ENCODE measurements around the gene TFAP2A.

Gene TFAP2A

GRCh38 chr6:10404107-10404798, 10.6 kb downstream of the TFAP2A start:
- Histone ChIP-seq H3K27ac (ENCODE audit: low read depth, low read length, poor library complexity, severe bottlenecking) (peak overlapping the region; percentile 59), H3K4me2 (ENCODE audit: low read length) (peak overlapping the region; percentile 99), H3F3A (ENCODE audit: insufficient read depth, low read length) (no peaks in the 10 kb centered on the region), H3K4me3 (ENCODE audit: low read depth, low read length, poor library complexity, severe bottlenecking) (peak overlapping the region; percentile 89), H3K4me1 (ENCODE audit: insufficient read depth, low read length, severe bottlenecking) (peaks cover 21% of the 10 kb centered on the region), H3K9me3 (ENCODE audit: low read length) (no peaks in the 10 kb centered on the region), H4K20me1 (ENCODE audit: insufficient read depth, low read length) (no peaks in the 10 kb centered on the region), H3K9me2 (ENCODE audit: low read depth, low read length) (no peaks in the 10 kb centered on the region), H3K79me2 (ENCODE audit: insufficient read depth, low read length) (no peaks in the 10 kb centered on the region), H2AFZ (ENCODE audit: low read length) (peak overlapping the region; percentile 97; the same call in 1 of the 2 replicates), H3K36me3 (ENCODE audit: insufficient read depth, low read length) (no peaks in the 10 kb centered on the region; the same call in 1 of the 2 replicates), H3K9ac (ENCODE audit: low read length) (peak overlapping the region; percentile 91), H3K27me3 (ENCODE audit: insufficient read depth, low read length) (no peaks in the 10 kb centered on the region)
- TF ChIP-seq CTCF (IDR thresholded peaks at IDR 0.05; ENCODE audit: low read length) (no peak), EZH2 (IDR thresholded peaks at IDR 0.05; ENCODE audit: borderline replicate concordance, low read length) (no peak)

- no peaks in the 10 kb centered on the region for H3K9me2 ChIP-seq (ENCODE audit: low read depth, low read length)
- H3K4me2 ChIP-seq (ENCODE audit: low read length), result peak overlapping the region; percentile 99
- H3K36me3 ChIP-seq (ENCODE audit: insufficient read depth, low read length), result no peaks in the 10 kb centered on the region; the same call in 1 of the 2 replicates
- H3K4me3 ChIP-seq (ENCODE audit: low read depth, low read length, poor library complexity, severe bottlenecking), result peak overlapping the region; percentile 89
- no peaks in the 10 kb centered on the region for H3K9me3 ChIP-seq (ENCODE audit: low read length)
- H3K27ac ChIP-seq (ENCODE audit: low read depth, low read length, poor library complexity, severe bottlenecking), result peak overlapping the region; percentile 51
- H4K20me1 ChIP-seq (ENCODE audit: insufficient read depth, low read length), result no peaks in the 10 kb centered on the region
- H3K79me2 ChIP-seq (ENCODE audit: insufficient read depth, low read length), result no peaks in the 10 kb centered on the region
- TF ChIP-seq EZH2 (IDR thresholded peaks at IDR 0.05; ENCODE audit: borderline replicate concordance, low read length), result no peak
- peak; percentile 57 for TF ChIP-seq CTCF (IDR thresholded peaks at IDR 0.05; ENCODE audit: low read length)
- peak overlapping the region; percentile 91 for H3K9ac ChIP-seq (ENCODE audit: low read length)
- no peaks in the 10 kb centered on the region for H3K27me3 ChIP-seq (ENCODE audit: insufficient read depth, low read length)
- peak overlapping the region; percentile 97 for H2AFZ ChIP-seq (ENCODE audit: low read length)
- peaks cover 25% of the 10 kb centered on the region for H3K4me1 ChIP-seq (ENCODE audit: insufficient read depth, low read length, severe bottlenecking)
- no peaks in the 10 kb centered on the region for H3F3A ChIP-seq (ENCODE audit: insufficient read depth, low read length)
These were observed 11.3 kb downstream of the TFAP2A start for GRCh38 chr6:10403385-10404106.

GRCh38 chr6:10402648-10403311, 12.1 kb downstream of the TFAP2A start:
- Histone ChIP-seq H3K4me3 (ENCODE audit: low read depth, low read length, poor library complexity, severe bottlenecking) (peak overlapping the region; percentile 89), H3K79me2 (ENCODE audit: insufficient read depth, low read length) (no peaks in the 10 kb centered on the region), H4K20me1 (ENCODE audit: insufficient read depth, low read length) (no peaks in the 10 kb centered on the region), H3K27me3 (ENCODE audit: insufficient read depth, low read length) (no peaks in the 10 kb centered on the region), H3K9ac (ENCODE audit: low read length) (peak overlapping the region; percentile 91; the same call in 1 of the 2 replicates), H3K27ac (ENCODE audit: low read depth, low read length, poor library complexity, severe bottlenecking) (no peak overlapping the region), H2AFZ (ENCODE audit: low read length) (peak overlapping the region; percentile 97), H3K4me1 (ENCODE audit: insufficient read depth, low read length, severe bottlenecking) (peaks cover 33% of the 10 kb centered on the region), H3K9me3 (ENCODE audit: low read length) (no peaks in the 10 kb centered on the region), H3K36me3 (ENCODE audit: insufficient read depth, low read length) (no peaks in the 10 kb centered on the region; the same call in 1 of the 2 replicates), H3F3A (ENCODE audit: insufficient read depth, low read length) (no peaks in the 10 kb centered on the region), H3K4me2 (ENCODE audit: low read length) (peak overlapping the region; percentile 99), H3K9me2 (ENCODE audit: low read depth, low read length) (no peaks in the 10 kb centered on the region)
- TF ChIP-seq EZH2 (IDR thresholded peaks at IDR 0.05; ENCODE audit: borderline replicate concordance, low read length) (no peak), CTCF (IDR thresholded peaks at IDR 0.05; ENCODE audit: low read length) (no peak)
